ENCODE measurements around the gene GSTM2. TPM values are rescaled to one million over a fixed set of nuclear protein-coding genes. Genes with fewer than 3 reads are reported as not detected.

The GSTM2 gene
- total and polyA plus RNA-seq, 7 donors: 35.5 to 175 (median 61.8) TPM

- intact Hi-C loops (cut with DNase I): no loop called here
- Histone ChIP-seq H3K36me3 (ENCODE audit: insufficient read depth in 1 of 2, low read depth in 1 of 2) (peaks cover 0 to 32% of the 10 kb centered on the region in 2 donors), H3K9me3 (no peaks in the 10 kb centered on the region), H3K27ac (no peak overlapping the region), H3K4me3 (no peak overlapping the region), H3K4me1 (no peaks in the 10 kb centered on the region), H3K27me3 (ENCODE audit: insufficient read depth in 3 of 3, low read length in 2 of 3) (peaks cover 0 to 1% (median 0%) of the 10 kb centered on the region in 3 donors)
- no peak for TF ChIP-seq CTCF (IDR thresholded peaks at IDR 0.05)
- DNase-seq: no peak
- WGBS, 3 donors: 56 to 69% (median 59%) methylated on average over 32 of the region's 32 CpGs
- no peak for ATAC-seq
These were observed 42.0 kb upstream of the GSTM2 start for GRCh38 chr1:109625601-109626560.

GRCh38 chr1:109626682-109627408 is 41.0 kb upstream of the GSTM2 start:
- no peak for ATAC-seq
- Histone ChIP-seq H3K27me3 (ENCODE audit: insufficient read depth in 3 of 3, low read length in 2 of 3) (peaks cover 0 to 1% (median 0%) of the 10 kb centered on the region in 3 donors), H3K4me1 (no peaks in the 10 kb centered on the region), H3K4me3 (no peak overlapping the region), H3K27ac (no peak overlapping the region), H3K36me3 (ENCODE audit: insufficient read depth in 1 of 2, low read depth in 1 of 2) (peaks cover 0 to 38% of the 10 kb centered on the region in 2 donors), H3K9me3 (no peaks in the 10 kb centered on the region)
- 96 to 98% (median 98%) methylated on average over 20 to 21 of the region's 21 CpGs for WGBS, 3 donors
- DNase-seq: no peak
- no peak for TF ChIP-seq CTCF (IDR thresholded peaks at IDR 0.05)
- intact Hi-C loops (cut with DNase I): no loop called here

- DNase-seq (no peak), ATAC-seq (no peak)
- intact Hi-C loops (cut with DNase I): no loop called here
- Histone ChIP-seq H3K4me1 (no peaks in the 10 kb centered on the region), H3K4me3 (no peak overlapping the region), H3K27me3 (ENCODE audit: insufficient read depth in 3 of 3, low read length in 2 of 3) (peaks cover 0 to 1% (median 0%) of the 10 kb centered on the region in 3 donors), H3K36me3 (ENCODE audit: insufficient read depth in 1 of 2, low read depth in 1 of 2) (peaks cover 0 to 38% of the 10 kb centered on the region in 2 donors), H3K27ac (no peak overlapping the region), H3K9me3 (no peaks in the 10 kb centered on the region)
- 89 to 93% (median 92%) methylated on average over 23 of the region's 23 CpGs for WGBS, 3 donors
- no peak for TF ChIP-seq CTCF (IDR thresholded peaks at IDR 0.05)
These were observed 40.0 kb upstream of the GSTM2 start for GRCh38 chr1:109627692-109628399.

GRCh38 chr1:109628540-109629321 is 39.1 kb upstream of the GSTM2 start:
- no peak overlapping the region for H3K27ac ChIP-seq
- DNase-seq (no peak), ATAC-seq (no peak)
- WGBS, 3 donors: 89 to 94% (median 92%) methylated on average over 21 to 23 of the region's 23 CpGs
- peaks cover 0 to 38% of the 10 kb centered on the region in 2 donors for H3K36me3 ChIP-seq (ENCODE audit: insufficient read depth in 1 of 2, low read depth in 1 of 2)
- H3K27me3 ChIP-seq (ENCODE audit: insufficient read depth in 3 of 3, low read length in 2 of 3): peaks cover 0 to 1% (median 0%) of the 10 kb centered on the region in 3 donors
- H3K9me3 ChIP-seq: no peaks in the 10 kb centered on the region
- intact Hi-C loops (cut with DNase I): no loop called here
- no peak overlapping the region for H3K4me3 ChIP-seq
- no peak for TF ChIP-seq CTCF (IDR thresholded peaks at IDR 0.05)
- H3K4me1 ChIP-seq: no peaks in the 10 kb centered on the region

Measured in psoas muscle (tissue), 8 donors.